Measurements from ENCODE around the gene PIH1D2. TPM values are rescaled to one million over a fixed set of nuclear protein-coding genes. Genes with fewer than 3 reads are reported as not detected.

PIH1D2 gene
- total RNA-seq, 1 experiment from 2014 or later = 0.85 TPM

DNA sequence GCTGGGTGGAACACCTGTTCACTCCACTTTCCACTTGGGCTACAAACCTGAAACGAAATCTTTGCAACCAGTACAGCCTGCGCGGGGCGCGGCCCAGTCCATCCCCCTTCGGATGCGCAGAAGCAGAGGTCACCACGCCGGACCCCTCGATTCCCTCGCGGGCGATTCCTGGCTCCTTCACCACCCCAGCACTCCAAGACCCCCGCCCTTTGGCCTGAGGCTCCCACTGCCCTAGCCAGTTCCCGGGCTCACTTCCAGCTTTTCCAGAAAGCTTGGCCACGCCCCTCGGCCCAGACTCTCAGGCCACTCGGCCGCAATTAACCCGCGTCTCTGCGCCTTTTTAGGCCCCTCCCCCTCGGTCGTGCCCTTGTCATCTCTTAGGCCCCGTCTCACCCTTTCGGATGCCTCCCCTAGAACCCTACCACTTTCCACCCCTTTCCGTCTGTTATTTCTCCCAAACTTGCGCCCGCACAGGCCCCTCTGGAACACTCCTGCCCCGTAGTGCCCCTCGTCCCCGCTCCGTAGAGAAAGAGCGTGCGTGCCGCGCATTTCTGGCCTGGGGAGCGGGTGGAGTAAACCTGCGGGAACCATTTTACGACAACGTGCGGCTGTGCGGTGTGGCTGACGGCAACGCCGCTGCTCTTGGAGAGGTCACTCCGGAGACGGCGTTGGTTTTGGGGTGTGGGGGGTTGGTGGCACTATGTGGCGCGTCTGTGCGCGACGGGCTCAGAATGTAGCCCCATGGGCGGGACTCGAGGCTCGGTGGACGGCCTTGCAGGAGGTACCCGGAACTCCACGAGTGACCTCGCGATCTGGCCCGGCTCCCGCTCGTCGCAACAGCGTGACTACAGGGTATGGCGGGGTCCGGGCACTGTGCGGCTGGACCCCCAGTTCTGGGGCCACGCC lies 48.8 kb downstream of the PIH1D2 start, which contains the start of gene DLAT (continued):
- TF ChIP-seq, protein P1, sequence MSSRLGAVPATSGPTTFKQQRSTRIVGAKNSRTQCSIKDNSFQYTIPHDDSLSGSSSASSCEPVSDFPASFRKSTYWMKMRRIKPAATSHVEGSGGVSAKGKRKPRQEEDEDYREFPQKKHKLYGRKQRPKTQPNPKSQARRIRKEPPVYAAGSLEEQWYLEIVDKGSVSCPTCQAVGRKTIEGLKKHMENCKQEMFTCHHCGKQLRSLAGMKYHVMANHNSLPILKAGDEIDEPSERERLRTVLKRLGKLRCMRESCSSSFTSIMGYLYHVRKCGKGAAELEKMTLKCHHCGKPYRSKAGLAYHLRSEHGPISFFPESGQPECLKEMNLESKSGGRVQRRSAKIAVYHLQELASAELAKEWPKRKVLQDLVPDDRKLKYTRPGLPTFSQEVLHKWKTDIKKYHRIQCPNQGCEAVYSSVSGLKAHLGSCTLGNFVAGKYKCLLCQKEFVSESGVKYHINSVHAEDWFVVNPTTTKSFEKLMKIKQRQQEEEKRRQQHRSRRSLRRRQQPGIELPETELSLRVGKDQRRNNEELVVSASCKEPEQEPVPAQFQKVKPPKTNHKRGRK (CRISPR knock-in tag; IDR thresholded peaks at IDR 0.05; ENCODE audit: borderline replicate concordance) = no peak
- TF ChIP-seq JUN (CRISPR knock-in tag; IDR thresholded peaks at IDR 0.05) (no peak), CREM (CRISPR knock-in tag; IDR thresholded peaks at IDR 0.05) (peak; percentile 88; the same call in 1 of the 2 replicates), KAT7 (CRISPR knock-in tag; IDR thresholded peaks at IDR 0.05; ENCODE audit: borderline replicate concordance) (no peak), SMAD3 (CRISPR knock-in tag; IDR thresholded peaks at IDR 0.05; ENCODE audit: borderline replicate concordance) (no peak), ARID4B (CRISPR knock-in tag; IDR thresholded peaks at IDR 0.05; ENCODE audit: borderline replicate concordance) (peak; percentile 79; the same call in 1 of the 2 replicates), TCF7 (CRISPR knock-in tag; IDR thresholded peaks at IDR 0.05; ENCODE audit: low read depth) (no peak), E2F5 (CRISPR knock-in tag; IDR thresholded peaks at IDR 0.05) (0 out of 2 replicates have a peak, but pooled peaks have one; percentile 56), FOXP1 (CRISPR knock-in tag; IDR thresholded peaks at IDR 0.05; ENCODE audit: borderline replicate concordance) (peak; percentile 69; the same call in 1 of the 2 replicates), ZNF219 (CRISPR knock-in tag; IDR thresholded peaks at IDR 0.05; ENCODE audit: borderline replicate concordance) (no peak), TEAD1 (CRISPR knock-in tag; IDR thresholded peaks at IDR 0.05) (no peak; the same call in 1 of the 2 replicates), AFF4 (CRISPR knock-in tag; IDR thresholded peaks at IDR 0.05; ENCODE audit: borderline replicate concordance) (peak; percentile 80), ZSCAN18 (CRISPR knock-in tag; IDR thresholded peaks at IDR 0.05) (no peak), ETV6 (CRISPR knock-in tag; IDR thresholded peaks at IDR 0.05) (peak; percentile 51)
- TF ChIP-seq, protein P2, sequence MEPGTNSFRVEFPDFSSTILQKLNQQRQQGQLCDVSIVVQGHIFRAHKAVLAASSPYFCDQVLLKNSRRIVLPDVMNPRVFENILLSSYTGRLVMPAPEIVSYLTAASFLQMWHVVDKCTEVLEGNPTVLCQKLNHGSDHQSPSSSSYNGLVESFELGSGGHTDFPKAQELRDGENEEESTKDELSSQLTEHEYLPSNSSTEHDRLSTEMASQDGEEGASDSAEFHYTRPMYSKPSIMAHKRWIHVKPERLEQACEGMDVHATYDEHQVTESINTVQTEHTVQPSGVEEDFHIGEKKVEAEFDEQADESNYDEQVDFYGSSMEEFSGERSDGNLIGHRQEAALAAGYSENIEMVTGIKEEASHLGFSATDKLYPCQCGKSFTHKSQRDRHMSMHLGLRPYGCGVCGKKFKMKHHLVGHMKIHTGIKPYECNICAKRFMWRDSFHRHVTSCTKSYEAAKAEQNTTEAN (CRISPR knock-in tag; IDR thresholded peaks at IDR 0.05) = no peak; the same call in 1 of the 2 replicates
- TF ChIP-seq, protein P3, sequence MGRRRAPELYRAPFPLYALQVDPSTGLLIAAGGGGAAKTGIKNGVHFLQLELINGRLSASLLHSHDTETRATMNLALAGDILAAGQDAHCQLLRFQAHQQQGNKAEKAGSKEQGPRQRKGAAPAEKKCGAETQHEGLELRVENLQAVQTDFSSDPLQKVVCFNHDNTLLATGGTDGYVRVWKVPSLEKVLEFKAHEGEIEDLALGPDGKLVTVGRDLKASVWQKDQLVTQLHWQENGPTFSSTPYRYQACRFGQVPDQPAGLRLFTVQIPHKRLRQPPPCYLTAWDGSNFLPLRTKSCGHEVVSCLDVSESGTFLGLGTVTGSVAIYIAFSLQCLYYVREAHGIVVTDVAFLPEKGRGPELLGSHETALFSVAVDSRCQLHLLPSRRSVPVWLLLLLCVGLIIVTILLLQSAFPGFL (CRISPR knock-in tag; IDR thresholded peaks at IDR 0.05; ENCODE audit: borderline replicate concordance) = no peak
- TF ChIP-seq, protein P4, sequence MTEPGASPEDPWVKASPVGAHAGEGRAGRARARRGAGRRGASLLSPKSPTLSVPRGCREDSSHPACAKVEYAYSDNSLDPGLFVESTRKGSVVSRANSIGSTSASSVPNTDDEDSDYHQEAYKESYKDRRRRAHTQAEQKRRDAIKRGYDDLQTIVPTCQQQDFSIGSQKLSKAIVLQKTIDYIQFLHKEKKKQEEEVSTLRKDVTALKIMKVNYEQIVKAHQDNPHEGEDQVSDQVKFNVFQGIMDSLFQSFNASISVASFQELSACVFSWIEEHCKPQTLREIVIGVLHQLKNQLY (CRISPR knock-in tag; IDR thresholded peaks at IDR 0.05) = 0 out of 2 replicates have a peak, but pooled peaks have one; percentile 42
- TF ChIP-seq, protein P5, sequence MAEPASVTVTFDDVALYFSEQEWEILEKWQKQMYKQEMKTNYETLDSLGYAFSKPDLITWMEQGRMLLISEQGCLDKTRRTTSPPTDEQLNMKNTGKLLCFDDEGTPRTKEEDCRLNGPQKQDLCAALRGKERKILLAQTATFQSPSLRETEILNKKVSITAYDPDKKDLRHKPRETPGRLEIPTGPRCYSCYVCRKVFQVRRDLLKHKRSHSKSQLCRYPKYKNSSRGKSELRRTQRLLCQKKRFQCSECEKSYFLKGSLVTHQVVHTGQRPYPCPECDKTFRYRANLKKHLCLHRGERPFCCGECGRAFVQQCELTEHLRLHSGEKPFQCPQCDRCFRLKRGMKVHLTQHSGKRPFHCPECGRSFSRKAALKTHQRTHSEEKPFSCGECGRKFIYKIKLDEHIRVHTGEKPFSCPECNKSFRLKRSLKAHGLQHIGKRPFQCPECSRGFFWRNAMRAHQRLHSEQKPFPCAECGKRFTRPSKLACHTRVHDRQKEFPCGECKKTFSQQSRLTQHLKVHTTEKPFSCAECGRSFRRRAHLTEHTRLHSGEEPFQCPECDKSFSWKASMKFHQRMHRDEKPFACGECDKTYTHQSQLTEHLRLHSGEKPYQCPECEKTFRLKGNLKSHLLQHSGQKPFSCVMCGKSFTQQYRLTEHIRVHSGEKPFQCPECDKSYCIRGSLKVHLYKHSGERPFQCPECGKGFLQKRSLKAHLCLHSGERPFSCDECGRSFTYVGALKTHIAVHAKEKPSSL (CRISPR knock-in tag; conservative IDR thresholded peaks at IDR 0.05) = no peak
